IMR-90 (cell line): ENCODE data around the gene MRPL52. TPM values are rescaled to one million over a fixed set of nuclear protein-coding genes. Genes with fewer than 3 reads are reported as not detected.

ENCODE experiments used
- ATAC-seq: fragments of 200-7000 bp; cut with Tn5 transposase; 2 replicates; pipeline ENCODE4 v1.9.1; 2020; ENCODE audit warnings: low read depth, mild to moderate bottlenecking, moderate library complexity
- BruUV-seq: library from RNA; stranded (reverse); fragments of 400-500 nt; replicated peaks from 2 replicates; lab custom pipeline; 2021; lab: Mats Ljungman, UMichigan
- CTCF ChIA-PET: fragments of 300-600 bp; formaldehyde crosslinking; extraction: SDS; loops from one replicate; lab custom pipeline; 2021; ENCODE audit warnings: antibody characterized with exemption; lab: Yijun Ruan, JAX
- POLR2A ChIA-PET: fragments of 300-600 bp; sonication (Branson Sonifier 250); formaldehyde crosslinking; loops from one replicate; lab custom pipeline; 2022; ENCODE audit warnings: antibody characterized with exemption; ENCODE audit not compliant: unreplicated experiment; lab: Charles Lee
- DNase-seq: peaks from one replicate; pipeline ENCODE4 v3.0.0; 2013
- H2AFZ ChIP-seq: replicated peaks from 2 replicates; pipeline ENCODE3; 2013; ENCODE audit warnings: low read length, mild to moderate bottlenecking; ENCODE audit not compliant: poor library complexity
- H2AK5ac ChIP-seq: 2 replicates; pipeline ENCODE4 v1.6.1; 2013; ENCODE audit warnings: low read depth, low read length, inconsistent platforms
- H2AK9ac ChIP-seq: replicated peaks from 2 replicates; pipeline ENCODE3; 2013; ENCODE audit warnings: mild to moderate bottlenecking, low read depth, low read length, moderate library complexity; ENCODE audit not compliant: poor library complexity
- H2BK120ac ChIP-seq: 2 replicates; pipeline ENCODE4 v1.6.1; 2013; ENCODE audit warnings: low read depth, low read length, inconsistent platforms
- H2BK15ac ChIP-seq: 3 replicates; pipeline ENCODE4 v1.6.1; 2013; ENCODE audit warnings: low read depth, low read length, inconsistent platforms
- H2BK20ac ChIP-seq: 2 replicates; pipeline ENCODE4 v1.6.1; 2013; ENCODE audit warnings: low read depth, mild to moderate bottlenecking, inconsistent platforms, low read length, moderate library complexity
- H2BK5ac ChIP-seq: 2 replicates; pipeline ENCODE4 v1.6.1; 2013; ENCODE audit warnings: mild to moderate bottlenecking, low read depth, low read length, inconsistent platforms; ENCODE audit not compliant: poor library complexity, severe bottlenecking
- H3K14ac ChIP-seq: replicated peaks from 2 replicates; pipeline ENCODE4 v1.6.1; 2013; ENCODE audit warnings: low read depth, low read length, inconsistent platforms
- H3K18ac ChIP-seq: 2 replicates; pipeline ENCODE4 v1.6.1; 2013; ENCODE audit warnings: low read depth, low read length, control low read depth
- H3K23ac ChIP-seq: 2 replicates; pipeline ENCODE4 v1.6.1; 2013; ENCODE audit warnings: low read depth, low read length, inconsistent platforms
- H3K27ac ChIP-seq: 2 replicates; pipeline ENCODE4 v1.5.1; 2013; ENCODE audit warnings: mild to moderate bottlenecking, control low read depth, low read length; ENCODE audit not compliant: insufficient read depth
- H3K27me3 ChIP-seq: 2 replicates; pipeline ENCODE4 v1.6.1; 2013; ENCODE audit warnings: low read length; ENCODE audit not compliant: control insufficient read depth, insufficient read depth
- H3K36me3 ChIP-seq: 2 replicates; pipeline ENCODE4 v1.6.1; 2013; ENCODE audit warnings: low read length, mixed read lengths; ENCODE audit not compliant: control insufficient read depth, insufficient read depth
- H3K4ac ChIP-seq: 2 replicates; pipeline ENCODE4 v1.6.1; 2013; ENCODE audit warnings: low read depth, low read length, inconsistent platforms
- H3K4me1 ChIP-seq: 2 replicates; pipeline ENCODE4 v1.6.1; 2013; ENCODE audit warnings: low read length, mixed read lengths; ENCODE audit not compliant: control insufficient read depth, insufficient read depth
- H3K4me2 ChIP-seq: 2 replicates; pipeline ENCODE4 v1.6.1; 2013; ENCODE audit warnings: low read depth, mild to moderate bottlenecking, control low read depth, low read length, moderate library complexity
- H3K4me3 ChIP-seq: 2 replicates; pipeline ENCODE4 v1.5.1; 2013; ENCODE audit warnings: low read depth, mild to moderate bottlenecking, control low read depth, low read length, moderate library complexity; ENCODE audit not compliant: insufficient read depth
- H3K56ac ChIP-seq: 2 replicates; pipeline ENCODE4 v1.6.1; 2013; ENCODE audit warnings: low read length, inconsistent platforms; ENCODE audit not compliant: insufficient read depth; ENCODE audit errors: extremely low read depth
- H3K79me1 ChIP-seq, 2 experiments: 2 replicates each; pipeline ENCODE4 v1.6.1; 2013; ENCODE audit warnings: low read length in 2 of 2, inconsistent platforms in 1 of 2, low read depth in 1 of 2
- H3K9ac ChIP-seq: 2 replicates; pipeline ENCODE4 v1.6.1; 2013; ENCODE audit warnings: low read depth, low read length, control low read depth
- H3K9me1 ChIP-seq: 2 replicates; pipeline ENCODE4 v1.6.1; 2013; ENCODE audit warnings: low read length, inconsistent platforms; ENCODE audit not compliant: insufficient read depth
- H3K9me3 ChIP-seq: 2 replicates; pipeline ENCODE4 v1.6.1; 2013; ENCODE audit warnings: low read length; ENCODE audit not compliant: control insufficient read depth, insufficient read depth
- H4K20me1 ChIP-seq: 2 replicates; pipeline ENCODE4 v1.6.1; 2013; ENCODE audit warnings: low read length, inconsistent platforms; ENCODE audit not compliant: insufficient read depth
- H4K5ac ChIP-seq: 2 replicates; pipeline ENCODE4 v1.6.1; 2013; ENCODE audit warnings: mild to moderate bottlenecking, low read depth, low read length, control low read depth
- H4K8ac ChIP-seq, 2 experiments: 2 replicates each; pipeline ENCODE4 v1.6.1; 2013; ENCODE audit warnings: low read depth in 2 of 2, low read length in 2 of 2, control low read depth in 1 of 2, inconsistent platforms in 1 of 2
- H4K91ac ChIP-seq: 2 replicates; pipeline ENCODE4 v1.6.1; 2013; ENCODE audit warnings: low read depth, low read length, inconsistent platforms; ENCODE audit not compliant: insufficient read depth
- BHLHE40 ChIP-seq: fragments of 150-350 bp; IDR thresholded peaks from 2 replicates; pipeline ENCODE4 v1.6.1; 2016; ENCODE audit warnings: mild to moderate bottlenecking, low read depth, low read length
- CHD1 ChIP-seq: IDR thresholded peaks from 2 replicates; pipeline ENCODE4 v1.6.1; 2012; ENCODE audit warnings: low read depth, low read length, improper control_type of control experiment
- FOS ChIP-seq: fragments of 150-350 bp; IDR thresholded peaks from 2 replicates; pipeline ENCODE4 v1.6.1; 2016; ENCODE audit warnings: low read depth, low read length
- MAFK ChIP-seq: IDR thresholded peaks from 2 replicates; pipeline ENCODE4 v1.6.1; 2012; ENCODE audit warnings: low read depth, low read length, improper control_type of control experiment
- MAZ ChIP-seq: IDR thresholded peaks from 2 replicates; pipeline ENCODE4 v1.6.1; 2012; ENCODE audit warnings: low read depth, mild to moderate bottlenecking, low read length, improper control_type of control experiment, moderate library complexity, borderline replicate concordance
- NFE2L2 ChIP-seq: fragments of 150-350 bp; IDR thresholded peaks from 2 replicates; pipeline ENCODE4 v1.6.1; 2016; ENCODE audit warnings: low read depth, mild to moderate bottlenecking, low read length
- POLR2A ChIP-seq: IDR thresholded peaks from 2 replicates; pipeline ENCODE4 v1.6.1; 2012; ENCODE audit warnings: mild to moderate bottlenecking, low read depth, low read length
- RAD21 ChIP-seq: IDR thresholded peaks from 2 replicates; pipeline ENCODE4 v1.6.1; 2012; ENCODE audit warnings: low read length, improper control_type of control experiment
- RCOR1 ChIP-seq: IDR thresholded peaks from 2 replicates; pipeline ENCODE4 v1.6.1; 2012; ENCODE audit warnings: mild to moderate bottlenecking, low read length, improper control_type of control experiment; ENCODE audit not compliant: insufficient replicate concordance
- SMC3 ChIP-seq: fragments of 150-350 bp; IDR thresholded peaks from 2 replicates; pipeline ENCODE4 v1.6.1; 2016; ENCODE audit warnings: low read depth, mild to moderate bottlenecking, antibody characterized with exemption, low read length, moderate library complexity
- WGBS, 2 experiments: methylation state at CpG; one replicate each; pipeline versions ENCODE4 v1.1.5 to v1.1.7; 2013; ENCODE audit warnings: missing lambda C conversion rate in 2 of 2; ENCODE audit not compliant: insufficient read length in 1 of 2; ENCODE audit errors: extremely low coverage in 2 of 2; 5-methylcytosine and 5-hydroxymethylcytosine counted together
- dilution Hi-C: fragments of 300-500 bp; cut with HindIII; formaldehyde crosslinking; loops from one replicate; pipeline ENCODE4 v1.14.3; 2018; ENCODE audit warnings: low sequenced_read_pairs; ENCODE audit not compliant: unreplicated experiment
- in situ Hi-C: fragments of 300-500 bp; cut with MboI; formaldehyde crosslinking; loops from 3 replicates; pipeline ENCODE4 v1.14.3; 2019; ENCODE audit warnings: low sequenced_read_pairs, inconsistent platforms, mixed read lengths
- intact Hi-C: fragments of 100-400 bp; cut with micrococcal nuclease; formaldehyde crosslinking; loops from 2 replicates; pipeline ENCODE4 v1.10.0; 2022
- polyA plus RNA-seq, 3 experiments: library from polyadenylated mRNA; depleted of rRNA; stranded (reverse); fragments of >200 nt; gene quantifications; 2 replicates each; pipeline ENCODE4 v1.2.3, GENCODE V29; 2012; ENCODE audit warnings: low replicate concordance in 1 of 3
- total RNA-seq: library from RNA; depleted of rRNA; stranded (reverse); fragments of >200 nt; gene quantifications from 2 replicates; pipeline ENCODE4 v1.2.3, GENCODE V29; 2012
- TF ChIP-seq, protein P1 (sequence below): fragments of 150-350 bp; IDR thresholded peaks from 2 replicates; pipeline ENCODE4 v1.6.1; 2017; ENCODE audit warnings: mild to moderate bottlenecking, antibody characterized with exemption, low read length, low read depth
- TF ChIP-seq, protein P2 (sequence below): conservative IDR thresholded peaks from 2 replicates; pipeline ENCODE4 v1.5.1; 2012; ENCODE audit warnings: mild to moderate bottlenecking, low read depth, low read length, improper control_type of control experiment
- TF ChIP-seq, protein P3 (sequence below): fragments of 150-350 bp; IDR thresholded peaks from 2 replicates; pipeline ENCODE4 v1.6.1; 2016; ENCODE audit warnings: low read depth, mild to moderate bottlenecking, low read length, moderate library complexity, borderline replicate concordance

MRPL52 gene
- total and polyA plus RNA-seq, 2 of the 4 experiments (the other 2 are of a cell fraction): 33.1 to 51.4 TPM

DNA sequence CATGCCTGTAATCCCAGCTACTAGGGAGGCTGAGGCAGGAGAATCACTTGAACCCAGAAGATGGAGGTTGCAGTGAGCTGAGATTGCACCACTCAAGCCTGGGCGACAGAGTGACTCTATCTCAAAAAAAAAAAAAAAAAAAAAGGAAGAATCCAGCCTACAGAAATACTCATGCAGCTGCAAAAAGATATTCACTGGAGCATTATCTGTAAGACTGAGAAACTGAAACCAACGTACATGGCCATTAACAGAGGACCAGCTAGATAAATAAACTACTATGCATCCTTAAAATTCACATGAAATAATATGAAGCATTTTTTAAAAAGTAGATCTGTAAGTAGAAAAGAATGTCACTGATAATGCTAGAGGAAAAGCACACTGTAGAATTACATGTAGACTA is 18.0 kb upstream of the MRPL52 start:
- no peak overlapping the region for H3K14ac ChIP-seq
- POLR2A ChIA-PET: interaction anchor here (0.6 kb wide), 1 partner anchor 85 kb away, joined by 5 read pairs; no protein-coding TSS in a partner anchor
- H3K4me1 ChIP-seq: peaks cover 10% of the 10 kb centered on the region; the same call in 1 of the 2 replicates
- H3K9ac ChIP-seq: no peak overlapping the region
- peak; percentile 79 for ATAC-seq
- dilution Hi-C loops (no loop called here), intact Hi-C loops (no loop called here), in situ Hi-C loops (no loop called here)
- no peak overlapping the region for H4K91ac ChIP-seq
- BruUV-seq: no TSS peak
- H3K9me1 ChIP-seq: 0 out of 2 replicates have a peak, but pooled peaks cover 11% of the 10 kb centered on the region
- no peak overlapping the region for H2BK15ac ChIP-seq
- H4K8ac ChIP-seq: no peak overlapping the region
- H3K36me3 ChIP-seq: no peaks in the 10 kb centered on the region
- no peaks in the 10 kb centered on the region for H3K27me3 ChIP-seq
- H3K27ac ChIP-seq: no peak overlapping the region
- H3K79me1 ChIP-seq: no peaks in the 10 kb centered on the region
- no peaks in the 10 kb centered on the region for H3K9me3 ChIP-seq
- no peaks in the 10 kb centered on the region for H4K20me1 ChIP-seq
- H3K4me2 ChIP-seq: no peak overlapping the region
- no peak overlapping the region for H2BK120ac ChIP-seq
- H3K4ac ChIP-seq: no peak overlapping the region
- H2AK5ac ChIP-seq: no peak overlapping the region
- no peak overlapping the region for H2AK9ac ChIP-seq
- no peak overlapping the region for H3K4me3 ChIP-seq
- H2BK5ac ChIP-seq: no peak overlapping the region
- no peak overlapping the region for H2AFZ ChIP-seq
- CTCF ChIA-PET: no interaction called here
- TF ChIP-seq RAD21 (no peak), RCOR1 (no peak), MAZ (no peak), MAFK (no peak), CHD1 (no peak), NFE2L2 (no peak), SMC3 (no peak), POLR2A (no peak), BHLHE40 (no peak), FOS (no peak)
- TF ChIP-seq, protein P1, sequence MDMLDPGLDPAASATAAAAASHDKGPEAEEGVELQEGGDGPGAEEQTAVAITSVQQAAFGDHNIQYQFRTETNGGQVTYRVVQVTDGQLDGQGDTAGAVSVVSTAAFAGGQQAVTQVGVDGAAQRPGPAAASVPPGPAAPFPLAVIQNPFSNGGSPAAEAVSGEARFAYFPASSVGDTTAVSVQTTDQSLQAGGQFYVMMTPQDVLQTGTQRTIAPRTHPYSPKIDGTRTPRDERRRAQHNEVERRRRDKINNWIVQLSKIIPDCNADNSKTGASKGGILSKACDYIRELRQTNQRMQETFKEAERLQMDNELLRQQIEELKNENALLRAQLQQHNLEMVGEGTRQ: no peak
- TF ChIP-seq, protein P2, sequence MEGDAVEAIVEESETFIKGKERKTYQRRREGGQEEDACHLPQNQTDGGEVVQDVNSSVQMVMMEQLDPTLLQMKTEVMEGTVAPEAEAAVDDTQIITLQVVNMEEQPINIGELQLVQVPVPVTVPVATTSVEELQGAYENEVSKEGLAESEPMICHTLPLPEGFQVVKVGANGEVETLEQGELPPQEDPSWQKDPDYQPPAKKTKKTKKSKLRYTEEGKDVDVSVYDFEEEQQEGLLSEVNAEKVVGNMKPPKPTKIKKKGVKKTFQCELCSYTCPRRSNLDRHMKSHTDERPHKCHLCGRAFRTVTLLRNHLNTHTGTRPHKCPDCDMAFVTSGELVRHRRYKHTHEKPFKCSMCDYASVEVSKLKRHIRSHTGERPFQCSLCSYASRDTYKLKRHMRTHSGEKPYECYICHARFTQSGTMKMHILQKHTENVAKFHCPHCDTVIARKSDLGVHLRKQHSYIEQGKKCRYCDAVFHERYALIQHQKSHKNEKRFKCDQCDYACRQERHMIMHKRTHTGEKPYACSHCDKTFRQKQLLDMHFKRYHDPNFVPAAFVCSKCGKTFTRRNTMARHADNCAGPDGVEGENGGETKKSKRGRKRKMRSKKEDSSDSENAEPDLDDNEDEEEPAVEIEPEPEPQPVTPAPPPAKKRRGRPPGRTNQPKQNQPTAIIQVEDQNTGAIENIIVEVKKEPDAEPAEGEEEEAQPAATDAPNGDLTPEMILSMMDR: no peak
- TF ChIP-seq, protein P3, sequence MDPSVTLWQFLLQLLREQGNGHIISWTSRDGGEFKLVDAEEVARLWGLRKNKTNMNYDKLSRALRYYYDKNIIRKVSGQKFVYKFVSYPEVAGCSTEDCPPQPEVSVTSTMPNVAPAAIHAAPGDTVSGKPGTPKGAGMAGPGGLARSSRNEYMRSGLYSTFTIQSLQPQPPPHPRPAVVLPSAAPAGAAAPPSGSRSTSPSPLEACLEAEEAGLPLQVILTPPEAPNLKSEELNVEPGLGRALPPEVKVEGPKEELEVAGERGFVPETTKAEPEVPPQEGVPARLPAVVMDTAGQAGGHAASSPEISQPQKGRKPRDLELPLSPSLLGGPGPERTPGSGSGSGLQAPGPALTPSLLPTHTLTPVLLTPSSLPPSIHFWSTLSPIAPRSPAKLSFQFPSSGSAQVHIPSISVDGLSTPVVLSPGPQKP: no peak
- DNase-seq: peak; percentile 87
- H4K5ac ChIP-seq: no peak overlapping the region
- WGBS, 2 experiments: no CpG with 5 or more reads among the region's 2 CpGs
- H3K18ac ChIP-seq: no peak overlapping the region
- H2BK20ac ChIP-seq: no peak overlapping the region
- H3K56ac ChIP-seq: no peak overlapping the region
- no peak overlapping the region for H3K23ac ChIP-seq
